ENCODE results near the gene CAB39. TPM values are rescaled to one million over a fixed set of nuclear protein-coding genes. Genes with fewer than 3 reads are reported as not detected.

CAB39 gene
- polyA plus RNA-seq, 3 donors: 33.1 to 53.8 (median 38.3) TPM

- peaks cover 48% of the 10 kb centered on the region for H3K4me1 Mint-ChIP-seq
- peak in 2 of 3 donors; percentile 21 to 33 for DNase-seq
- no peak for TF ChIP-seq CTCF (IDR thresholded peaks at IDR 0.05)
- peak overlapping the region in 6 of 7 donors; percentile 46 to 81 (median 72) for H3K27ac Mint-ChIP-seq
- H3K4me3 ChIP-seq (replicated peaks in 1 of 3; ENCODE audit: low read depth in 2 of 3, low read length in 3 of 3): peak overlapping the region in 1 of 3 experiments; percentile 29
- H3K9me3 Mint-ChIP-seq: peaks cover 0 to 18% (median 7%) of the 10 kb centered on the region in 7 donors
- peak overlapping the region; percentile 40 for H3K4me2 ChIP-seq (replicated peaks; ENCODE audit: extremely low read depth, low read length, poor library complexity, severe bottlenecking)
- peaks cover 36 to 40% of the 10 kb centered on the region in 2 donors for H3K4me1 ChIP-seq (ENCODE audit: control insufficient read depth in 1 of 2, insufficient read depth in 2 of 2, low read length in 2 of 2)
- peaks cover 0 to 2% of the 10 kb centered on the region in 2 donors for H3K36me3 Mint-ChIP-seq
- H3K9me3 ChIP-seq (replicated peaks in 1 of 2; ENCODE audit: control insufficient read depth in 1 of 2, insufficient read depth in 1 of 2, low read length in 2 of 2): peaks cover 0 to 11% of the 10 kb centered on the region in 2 donors
- no peaks in the 10 kb centered on the region for H3K79me2 ChIP-seq (ENCODE audit: insufficient read depth, low read length)
- H2AFZ ChIP-seq (ENCODE audit: insufficient read depth, low read depth, low read length, poor library complexity, severe bottlenecking): no peak overlapping the region
- no peaks in the 10 kb centered on the region for H3K36me3 ChIP-seq (replicated peaks in 1 of 2; ENCODE audit: control insufficient read depth in 1 of 2, insufficient read depth in 2 of 2, low read length in 2 of 2)
- H3K27me3 ChIP-seq (ENCODE audit: control insufficient read depth in 2 of 2, insufficient read depth in 2 of 2, low read length in 2 of 2): no peaks in the 10 kb centered on the region
- no peak overlapping the region for H3K9ac ChIP-seq (ENCODE audit: insufficient read depth, low read length, poor library complexity, severe bottlenecking)
- peaks cover 0 to 7% (median 0%) of the 10 kb centered on the region in 3 donors for H3K27me3 Mint-ChIP-seq (ENCODE audit: low read depth in 3 of 3)
- peak overlapping the region in 1 of 2 donors; percentile 39 for H3K4me3 Mint-ChIP-seq
- H3K27ac ChIP-seq (ENCODE audit: low read depth in 1 of 2, low read length in 2 of 2): peak overlapping the region; percentile 11 to 30
- intact Hi-C loops (cut with micrococcal nuclease): no loop called here
- H4K20me1 ChIP-seq (ENCODE audit: insufficient read depth, low read length): no peaks in the 10 kb centered on the region
Measured at GRCh38 chr2:230678451-230678850, 34.2 kb upstream of the CAB39 start.

- Histone ChIP-seq H3K36me3 (replicated peaks in 1 of 2; ENCODE audit: control insufficient read depth in 1 of 2, insufficient read depth in 2 of 2, low read length in 2 of 2) (no peaks in the 10 kb centered on the region), H3K4me3 (replicated peaks in 1 of 3; ENCODE audit: low read depth in 2 of 3, low read length in 3 of 3) (no peak overlapping the region), H3K9ac (ENCODE audit: insufficient read depth, low read length, poor library complexity, severe bottlenecking) (no peak overlapping the region), H3K27me3 (ENCODE audit: control insufficient read depth in 2 of 2, insufficient read depth in 2 of 2, low read length in 2 of 2) (no peaks in the 10 kb centered on the region), H3K9me3 (replicated peaks in 1 of 2; ENCODE audit: control insufficient read depth in 1 of 2, insufficient read depth in 1 of 2, low read length in 2 of 2) (peaks cover 0 to 11% of the 10 kb centered on the region in 2 donors), H3K4me2 (replicated peaks; ENCODE audit: extremely low read depth, low read length, poor library complexity, severe bottlenecking) (no peak overlapping the region), H3K27ac (ENCODE audit: low read depth in 1 of 2, low read length in 2 of 2) (no peak overlapping the region), H3K79me2 (ENCODE audit: insufficient read depth, low read length) (no peaks in the 10 kb centered on the region), H4K20me1 (ENCODE audit: insufficient read depth, low read length) (no peaks in the 10 kb centered on the region), H2AFZ (ENCODE audit: insufficient read depth, low read depth, low read length, poor library complexity, severe bottlenecking) (no peak overlapping the region), H3K4me1 (ENCODE audit: control insufficient read depth in 1 of 2, insufficient read depth in 2 of 2, low read length in 2 of 2) (peaks cover 38 to 48% of the 10 kb centered on the region in 2 donors)
- intact Hi-C loops (cut with micrococcal nuclease): no loop called here
- WGBS (ENCODE audit: insufficient coverage): 94% methylated on average over 10 of the region's 11 CpGs
- Mint-ChIP-seq H3K27ac (peak overlapping the region in 1 of 7 donors; percentile 46), H3K4me1 (peaks cover 62% of the 10 kb centered on the region), H3K9me3 (peaks cover 0 to 18% (median 7%) of the 10 kb centered on the region in 7 donors), H3K27me3 (ENCODE audit: low read depth in 3 of 3) (peaks cover 0 to 10% (median 0%) of the 10 kb centered on the region in 3 donors), H3K36me3 (peaks cover 0 to 6% of the 10 kb centered on the region in 2 donors), H3K4me3 (no peak overlapping the region)
- DNase-seq: peak in 1 of 3 donors; percentile 32
- TF ChIP-seq CTCF (IDR thresholded peaks at IDR 0.05): no peak
Measured at GRCh38 chr2:230680463-230681170, 32.0 kb upstream of the CAB39 start.
